ENCODE results near the gene CCDC178. TPM values are rescaled to one million over a fixed set of nuclear protein-coding genes. Genes with fewer than 3 reads are reported as not detected.

Gene CCDC178
- total and polyA plus RNA-seq, 2 of the 4 experiments (the other 2 are of a cell fraction) = not detected

DNA sequence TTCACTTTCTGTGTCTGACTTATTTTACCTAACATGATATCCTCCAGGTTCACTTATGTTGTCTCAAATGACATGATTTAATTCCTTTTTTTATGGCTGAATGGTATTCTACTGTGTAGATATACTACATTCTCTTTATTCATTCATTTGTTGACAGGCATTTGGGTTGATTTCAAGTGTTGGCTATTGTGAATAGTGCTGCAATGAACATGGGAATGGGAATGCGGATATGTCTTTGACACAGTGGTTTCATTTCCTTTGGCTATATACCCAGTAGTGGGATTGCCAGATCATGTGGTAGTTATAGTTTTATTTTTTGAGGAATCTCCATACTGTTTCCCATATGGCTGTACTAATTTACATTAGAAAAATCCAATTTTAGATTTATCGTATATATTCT lies 472.3 kb downstream of the CCDC178 start:
- no peak overlapping the region for H2AFZ ChIP-seq (replicated peaks; ENCODE audit: low read length, poor library complexity)
- H3K18ac ChIP-seq (ENCODE audit: low read depth, low read length) = no peak overlapping the region
- ChIA-PET POLR2A (ENCODE audit: unreplicated experiment) (no interaction called here), CTCF (no interaction called here)
- H4K20me1 ChIP-seq (ENCODE audit: insufficient read depth, low read length) = no peaks in the 10 kb centered on the region
- BruUV-seq (replicated peaks) = no TSS peak
- ATAC-seq (ENCODE audit: low read depth) (no peak), DNase-seq (no peak)
- H3K36me3 ChIP-seq (ENCODE audit: control insufficient read depth, insufficient read depth, low read length) = no peaks in the 10 kb centered on the region
- no peak overlapping the region for H4K8ac ChIP-seq (ENCODE audit: low read depth in 2 of 2, low read length in 2 of 2)
- H3K4me2 ChIP-seq (ENCODE audit: low read depth, low read length) = no peak overlapping the region
- dilution Hi-C loops (cut with HindIII; ENCODE audit: low sequenced_read_pairs, unreplicated experiment) (no loop called here), intact Hi-C loops (cut with micrococcal nuclease) (no loop called here), in situ Hi-C loops (cut with MboI; ENCODE audit: low sequenced_read_pairs) (no loop called here)
- no peak overlapping the region for H4K91ac ChIP-seq (ENCODE audit: insufficient read depth, low read depth, low read length)
- no peak overlapping the region for H3K27ac ChIP-seq (ENCODE audit: insufficient read depth, low read length)
- H3K56ac ChIP-seq (ENCODE audit: extremely low read depth, insufficient read depth, low read length) = no peak overlapping the region
- H3K79me1 ChIP-seq (ENCODE audit: low read depth in 1 of 2, low read length in 2 of 2) = no peaks in the 10 kb centered on the region
- H2BK15ac ChIP-seq (ENCODE audit: low read depth, low read length) = no peak overlapping the region
- H2AK5ac ChIP-seq (ENCODE audit: low read depth, low read length) = no peak overlapping the region
- no peak overlapping the region for H3K4ac ChIP-seq (ENCODE audit: low read depth, low read length)
- WGBS, 2 experiments (ENCODE audit: extremely low coverage in 2 of 2, insufficient read length in 1 of 2) = no CpG with 5 or more reads among the region's 2 CpGs
- no peak overlapping the region for H2BK20ac ChIP-seq (ENCODE audit: low read depth, low read length)
- no peaks in the 10 kb centered on the region for H3K4me1 ChIP-seq (ENCODE audit: control insufficient read depth, insufficient read depth, low read length)
- H3K9ac ChIP-seq (ENCODE audit: low read depth, low read length) = no peak overlapping the region
- H2AK9ac ChIP-seq (replicated peaks; ENCODE audit: low read depth, low read length, poor library complexity) = no peak overlapping the region
- H3K23ac ChIP-seq (ENCODE audit: low read depth, low read length) = no peak overlapping the region
- H4K5ac ChIP-seq (ENCODE audit: low read depth, low read length) = no peak overlapping the region
- H3K4me3 ChIP-seq (ENCODE audit: insufficient read depth, low read depth, low read length) = no peak overlapping the region
- no peak overlapping the region for H2BK5ac ChIP-seq (ENCODE audit: low read depth, low read length, poor library complexity, severe bottlenecking)
- no peak overlapping the region for H2BK120ac ChIP-seq (ENCODE audit: low read depth, low read length)
- H3K14ac ChIP-seq (replicated peaks; ENCODE audit: low read depth, low read length) = no peak overlapping the region
- H3K27me3 ChIP-seq (ENCODE audit: control insufficient read depth, insufficient read depth, low read length) = no peaks in the 10 kb centered on the region
- H3K9me1 ChIP-seq (ENCODE audit: insufficient read depth, low read length) = no peaks in the 10 kb centered on the region
- H3K9me3 ChIP-seq (ENCODE audit: control insufficient read depth, insufficient read depth, low read length) = no peaks in the 10 kb centered on the region
- TF ChIP-seq RAD21 (IDR thresholded peaks at IDR 0.05; ENCODE audit: low read length) = no peak
- no peak for TF ChIP-seq RCOR1 (IDR thresholded peaks at IDR 0.05; ENCODE audit: insufficient replicate concordance, low read length)
- TF ChIP-seq SMC3 (IDR thresholded peaks at IDR 0.05; ENCODE audit: low read depth, low read length) = no peak
- no peak for TF ChIP-seq CHD1 (IDR thresholded peaks at IDR 0.05; ENCODE audit: low read depth, low read length)
- TF ChIP-seq BHLHE40 (IDR thresholded peaks at IDR 0.05; ENCODE audit: low read depth, low read length) = no peak
- no peak for TF ChIP-seq CEBPB (IDR thresholded peaks at IDR 0.05; ENCODE audit: low read depth, low read length)
- no peak for TF ChIP-seq RFX5 (IDR thresholded peaks at IDR 0.05; ENCODE audit: low read depth, low read length)
- no peak for TF ChIP-seq MXI1 (IDR thresholded peaks at IDR 0.05; ENCODE audit: borderline replicate concordance, low read depth, low read length)
